Mesothelial cell of epicardium (in vitro differentiated cells): ENCODE data around the gene VEGFC. TPM values are rescaled to one million over a fixed set of nuclear protein-coding genes. Genes with fewer than 3 reads are reported as not detected.

Source experiments
- DNase-seq, 2 experiments: peaks; one replicate each; pipeline ENCODE4 v3.0.0; 2021; ENCODE audit warnings: low spot score in 2 of 2; ENCODE audit not compliant: unreplicated experiment in 2 of 2
- H3K27ac Mint-ChIP-seq: 2 replicates; pipeline ENCODE4 v1.8.0; 2021; ENCODE audit warnings: mixed read lengths
- H3K27me3 Mint-ChIP-seq: 2 replicates; pipeline ENCODE4 v1.8.0; 2021; ENCODE audit warnings: low read depth, mixed read lengths
- H3K36me3 Mint-ChIP-seq: 2 replicates; pipeline ENCODE4 v1.8.0; 2021; ENCODE audit warnings: mixed read lengths
- H3K4me1 Mint-ChIP-seq: 2 replicates; pipeline ENCODE4 v1.8.0; 2021; ENCODE audit warnings: mixed read lengths
- H3K4me3 Mint-ChIP-seq: 2 replicates; pipeline ENCODE4 v1.8.0; 2021; ENCODE audit warnings: mild to moderate bottlenecking, moderate library complexity, mixed read lengths
- H3K9me3 Mint-ChIP-seq: 2 replicates; pipeline ENCODE4 v1.8.0; 2021; ENCODE audit warnings: mixed read lengths
- CTCF ChIP-seq: fragments of 200-600 bp; sonication (generic); IDR thresholded peaks from one replicate; pipeline ENCODE4 v1.5.0; 2021; ENCODE audit warnings: antibody characterized with exemption; ENCODE audit not compliant: unreplicated experiment
- total RNA-seq: library from RNA; stranded (reverse); gene quantifications from 3 replicates; pipeline ENCODE4 v1.2.1, GENCODE V29; 2021

The VEGFC gene
- total RNA-seq, 1 donor from 2014 or later = 2.4 TPM

DNA sequence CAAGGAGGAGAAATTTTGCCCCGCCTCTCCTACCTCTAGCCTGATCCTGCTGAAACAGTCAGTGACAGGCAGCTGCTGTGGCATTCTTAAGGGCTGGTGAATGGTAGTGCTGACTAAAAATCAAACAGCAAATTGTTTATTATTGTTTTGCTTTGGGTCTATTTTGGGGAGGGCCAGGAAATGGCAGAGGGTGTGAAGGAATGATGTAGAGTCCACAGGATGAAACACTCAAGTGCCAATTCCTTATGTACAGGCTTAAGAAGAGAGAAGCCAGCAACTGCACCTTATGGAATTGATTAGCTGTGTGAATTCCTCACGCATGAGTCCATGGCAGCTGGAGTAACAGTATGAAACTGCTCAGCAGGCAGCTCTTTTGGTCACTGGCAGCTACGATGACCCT is 39.7 kb downstream of the VEGFC start:
- TF ChIP-seq CTCF = no peak
- DNase-seq = no peak
- Mint-ChIP-seq H3K9me3 (no peaks in the 10 kb centered on the region), H3K36me3 (no peaks in the 10 kb centered on the region), H3K27me3 (peaks cover 1% of the 10 kb centered on the region), H3K4me3 (no peak overlapping the region), H3K4me1 (peaks cover 4% of the 10 kb centered on the region), H3K27ac (no peak overlapping the region)

DNA sequence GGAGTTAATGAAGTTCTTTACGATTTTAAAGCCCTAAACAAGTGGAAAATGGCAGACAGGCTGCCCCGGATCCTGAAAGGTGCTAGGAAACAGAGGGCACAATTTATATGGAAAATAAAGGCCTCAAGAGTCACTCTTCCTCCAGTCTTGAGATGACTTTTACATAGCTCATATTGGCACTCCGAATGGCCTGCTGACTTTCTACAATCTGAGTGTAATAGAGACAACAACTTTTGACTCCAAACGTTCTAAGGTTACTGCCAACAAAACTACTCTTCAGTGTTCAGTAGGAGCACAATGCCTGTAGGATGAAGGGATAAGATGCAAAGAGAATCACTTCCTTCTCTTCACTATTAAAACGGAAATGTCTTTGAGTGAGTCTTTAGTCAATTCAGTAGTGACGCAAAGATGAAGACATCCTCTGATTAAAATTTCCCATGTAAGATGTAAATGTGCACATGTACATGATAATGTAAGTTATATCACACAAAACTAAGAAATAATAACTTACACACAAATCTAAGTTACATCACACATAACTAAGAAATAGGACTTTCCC is 40.5 kb downstream of the VEGFC start:
- TF ChIP-seq CTCF = no peak
- Mint-ChIP-seq H3K9me3 (no peaks in the 10 kb centered on the region), H3K4me3 (no peak overlapping the region), H3K36me3 (no peaks in the 10 kb centered on the region), H3K27me3 (peaks cover 1% of the 10 kb centered on the region), H3K27ac (no peak overlapping the region), H3K4me1 (peaks cover 4% of the 10 kb centered on the region)
- DNase-seq = no peak

GRCh38 chr4:176751061-176751460 is 41.7 kb downstream of the VEGFC start:
- H3K9me3 Mint-ChIP-seq = no peaks in the 10 kb centered on the region
- TF ChIP-seq CTCF = no peak
- H3K27me3 Mint-ChIP-seq = no peaks in the 10 kb centered on the region
- no peak overlapping the region for H3K27ac Mint-ChIP-seq
- no peak overlapping the region for H3K4me3 Mint-ChIP-seq
- peaks cover 4% of the 10 kb centered on the region for H3K4me1 Mint-ChIP-seq
- H3K36me3 Mint-ChIP-seq = no peaks in the 10 kb centered on the region
- no peak for DNase-seq

DNA sequence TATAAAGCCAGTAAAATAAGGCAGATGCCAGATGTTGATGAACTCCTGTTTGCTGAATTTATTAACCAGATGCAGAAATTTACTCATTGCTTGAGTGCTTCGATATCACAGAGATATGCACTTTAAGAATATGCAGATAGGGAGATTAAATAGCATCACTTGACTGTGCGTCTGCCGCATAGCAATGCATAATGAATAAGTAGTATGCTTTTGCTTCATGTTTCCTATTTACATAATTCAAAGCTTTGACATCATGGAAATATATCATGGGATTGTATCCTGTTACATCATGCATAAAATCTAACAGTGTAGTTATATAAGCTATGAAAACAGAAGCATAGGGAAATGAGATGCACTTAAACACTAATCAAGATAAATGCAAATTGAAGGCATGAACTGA is 45.9 kb downstream of the VEGFC start:
- no peak for DNase-seq
- peaks cover 6% of the 10 kb centered on the region for H3K27me3 Mint-ChIP-seq
- H3K4me1 Mint-ChIP-seq = no peaks in the 10 kb centered on the region
- no peak for TF ChIP-seq CTCF
- H3K36me3 Mint-ChIP-seq = no peaks in the 10 kb centered on the region
- H3K27ac Mint-ChIP-seq = no peak overlapping the region
- no peaks in the 10 kb centered on the region for H3K9me3 Mint-ChIP-seq
- no peak overlapping the region for H3K4me3 Mint-ChIP-seq

DNA sequence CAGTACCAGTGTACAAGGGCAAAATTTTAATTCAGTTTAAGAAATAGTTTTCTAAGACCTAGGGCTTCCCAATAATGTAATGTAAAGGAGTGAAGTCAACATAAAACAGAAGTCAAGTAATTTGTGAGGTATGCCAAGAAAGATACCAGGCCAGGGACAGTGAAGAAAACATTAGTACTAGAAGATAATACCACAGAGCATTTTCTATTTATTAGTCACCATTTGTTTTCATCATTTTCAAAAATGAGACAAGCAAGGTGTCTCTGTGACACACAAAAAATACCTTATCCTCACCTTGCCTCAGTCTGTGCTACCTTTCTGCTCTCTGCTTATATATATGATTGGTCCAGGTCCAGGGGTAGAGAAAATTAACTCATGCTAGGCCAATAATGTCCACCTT is 46.8 kb downstream of the VEGFC start:
- no peak overlapping the region for H3K4me3 Mint-ChIP-seq
- H3K4me1 Mint-ChIP-seq = no peaks in the 10 kb centered on the region
- H3K9me3 Mint-ChIP-seq = no peaks in the 10 kb centered on the region
- no peak for TF ChIP-seq CTCF
- DNase-seq = no peak
- no peak overlapping the region for H3K27ac Mint-ChIP-seq
- no peaks in the 10 kb centered on the region for H3K36me3 Mint-ChIP-seq
- peaks cover 10% of the 10 kb centered on the region for H3K27me3 Mint-ChIP-seq

GRCh38 chr4:176744091-176744490 is 48.6 kb downstream of the VEGFC start:
- Mint-ChIP-seq H3K9me3 (no peaks in the 10 kb centered on the region), H3K4me1 (no peaks in the 10 kb centered on the region), H3K27me3 (peaks cover 10% of the 10 kb centered on the region), H3K4me3 (no peak overlapping the region), H3K36me3 (no peaks in the 10 kb centered on the region), H3K27ac (no peak overlapping the region)
- DNase-seq = no peak
- TF ChIP-seq CTCF = no peak
